Spleen (tissue), 7 donors: ENCODE data around the gene SLC6A18.

Experiments used
- CTCF ChIP-seq, 11 experiments: fragments of 200-600 bp in 7 of 11; fragments of 450-650 bp in 4 of 11; sonication (generic) in 4 of 11; IDR thresholded peaks in 8 of 11; conservative IDR thresholded peaks in 3 of 11; 1 replicate in 7 of 11; 2 replicates in 4 of 11; pipeline versions ENCODE4 v1.4.0 to v1.8.0; 2016 to 2021; ENCODE audit warnings: antibody characterized with exemption in 11 of 11, inconsistent platforms in 4 of 11, mild to moderate bottlenecking in 1 of 11
- POLR2A ChIP-seq, 3 donors: fragments of 450-650 bp; IDR thresholded peaks; one replicate each; pipeline ENCODE4 v1.5.1; 2017; ENCODE audit warnings: antibody characterized with exemption in 3 of 3, mild to moderate bottlenecking in 1 of 3
- POLR2AphosphoS5 ChIP-seq, 3 donors: sonication (generic); formaldehyde crosslinking; IDR thresholded peaks; one replicate each; pipeline ENCODE4 v1.5.1; 2017; ENCODE audit warnings: antibody characterized with exemption in 3 of 3
- donor health status: DM: no; HTN: no; CAD: no; lungs with moderate emphysema.
- donor health status: DM: no; HTN: no; CAD: no.
- donor health status: DM: no; HTN: no; CAD: no.

GRCh38 chr5:1184481-1184880 is 40.7 kb upstream of the SLC6A18 start:
- TF ChIP-seq CTCF (IDR thresholded peaks at IDR 0.05 in 8 of 11, conservative IDR thresholded peaks at IDR 0.05 in 3 of 11): no peak
- no peak for TF ChIP-seq POLR2A (IDR thresholded peaks at IDR 0.05)
- TF ChIP-seq POLR2AphosphoS5 (IDR thresholded peaks at IDR 0.05): no peak
